Neural cell (in vitro differentiated cells): ENCODE data around the gene LEUTX. TPM values are rescaled to one million over a fixed set of nuclear protein-coding genes. Genes with fewer than 3 reads are reported as not detected.

Experiments used
- H2AFZ ChIP-seq: fragments of 200-600, 300-800 bp; sonication (generic), shearing (Covaris generic); 2 replicates; pipeline ENCODE4 v1.6.0; 2014; ENCODE audit warnings: low read depth, mild to moderate bottlenecking, antibody characterized with exemption, low read length, moderate library complexity
- H3F3A ChIP-seq: fragments of 200-600 bp; shearing (Covaris generic); 2 replicates; pipeline ENCODE4 v1.6.1; 2016; ENCODE audit warnings: mild to moderate bottlenecking, moderate library complexity, mixed read lengths, antibody characterized with exemption, low read length; ENCODE audit not compliant: insufficient read depth, poor library complexity, severe bottlenecking
- H3K27ac ChIP-seq: fragments of 200-600, 300-800 bp; sonication (generic), shearing (Covaris generic); 2 replicates; pipeline ENCODE4 v1.5.1; 2014; ENCODE audit warnings: mild to moderate bottlenecking, low read length, moderate library complexity
- H3K27me3 ChIP-seq: fragments of 300-800, 200-600 bp; sonication (generic), shearing (Covaris generic); 2 replicates; pipeline ENCODE4 v1.6.0; 2014; ENCODE audit warnings: mild to moderate bottlenecking, low read depth, low read length, moderate library complexity; ENCODE audit not compliant: insufficient read depth
- H3K36me3 ChIP-seq: fragments of 300-800, 200-600 bp; sonication (generic), shearing (Covaris generic); 2 replicates; pipeline ENCODE4 v1.5.1; 2014; ENCODE audit warnings: mild to moderate bottlenecking, antibody characterized with exemption, low read length, moderate library complexity; ENCODE audit not compliant: insufficient read depth
- H3K4me2 ChIP-seq: fragments of 300-800, 200-600 bp; sonication (generic), shearing (Covaris generic); 2 replicates; pipeline ENCODE4 v1.6.0; 2014; ENCODE audit warnings: mild to moderate bottlenecking, low read length
- H3K4me3 ChIP-seq: fragments of 300-800, 200-600 bp; sonication (generic), shearing (Covaris generic); 2 replicates; pipeline ENCODE4 v1.5.1; 2014; ENCODE audit warnings: mild to moderate bottlenecking, low read length, moderate library complexity
- H3K79me2 ChIP-seq: fragments of 200-600 bp; shearing (Covaris generic); replicated peaks from 2 replicates; pipeline ENCODE4 v1.6.0; 2014; ENCODE audit warnings: mild to moderate bottlenecking, low read length, moderate library complexity; ENCODE audit not compliant: insufficient read depth
- H3K9ac ChIP-seq: fragments of 300-800, 200-600 bp; sonication (generic), shearing (Covaris generic); 2 replicates; pipeline ENCODE4 v1.6.1; 2016; ENCODE audit warnings: mild to moderate bottlenecking, low read length, mixed read lengths
- H3K9me2 ChIP-seq: fragments of 200-600 bp; shearing (Covaris generic); 2 replicates; pipeline ENCODE4 v1.6.1; 2016; ENCODE audit warnings: mild to moderate bottlenecking, low read length, mixed read lengths; ENCODE audit not compliant: insufficient read depth
- H3K9me3 ChIP-seq: fragments of 200-600, 300-800 bp; sonication (generic), shearing (Covaris generic); 2 replicates; pipeline ENCODE4 v1.6.1; 2016; ENCODE audit warnings: mild to moderate bottlenecking, mixed run types, low read length, moderate library complexity, mixed read lengths
- H4K20me1 ChIP-seq: fragments of 200-600 bp; shearing (Covaris generic); 2 replicates; pipeline ENCODE4 v1.6.1; 2016; ENCODE audit warnings: mild to moderate bottlenecking, mixed run types; ENCODE audit not compliant: insufficient read depth
- CTCF ChIP-seq: fragments of 450-650 bp; IDR thresholded peaks from 2 replicates; pipeline ENCODE4 v1.5.1; 2014; ENCODE audit warnings: antibody characterized with exemption, mild to moderate bottlenecking, moderate library complexity; ENCODE audit not compliant: poor library complexity, severe bottlenecking
- EP300 ChIP-seq: fragments of 450-650 bp; conservative IDR thresholded peaks from 2 replicates; pipeline ENCODE4 v1.6.1; 2014; ENCODE audit warnings: antibody characterized with exemption, mild to moderate bottlenecking, moderate library complexity; ENCODE audit not compliant: poor library complexity, severe bottlenecking
- EZH2 ChIP-seq: fragments of 200-600, 300-800 bp; shearing (Covaris generic), sonication (generic); IDR thresholded peaks from 2 replicates; pipeline ENCODE4 v1.6.1; 2014; ENCODE audit warnings: antibody characterized with exemption, low read length, borderline replicate concordance, mild to moderate bottlenecking; ENCODE audit not compliant: insufficient read depth, poor library complexity, severe bottlenecking
- MXI1 ChIP-seq: fragments of 450-650 bp; conservative IDR thresholded peaks from 2 replicates; pipeline ENCODE4 v1.6.1; 2014; ENCODE audit warnings: antibody characterized with exemption, mild to moderate bottlenecking; ENCODE audit not compliant: poor library complexity, severe bottlenecking
- POLR2AphosphoS5 ChIP-seq: IDR thresholded peaks from 2 replicates; pipeline ENCODE4 v1.6.1; 2012
- RAD21 ChIP-seq: fragments of 450-650 bp; conservative IDR thresholded peaks from 2 replicates; pipeline ENCODE4 v1.6.1; 2014; ENCODE audit warnings: antibody characterized with exemption, mild to moderate bottlenecking, moderate library complexity
- REST ChIP-seq: IDR thresholded peaks from 2 replicates; pipeline ENCODE4 v1.6.1; 2012; ENCODE audit warnings: borderline replicate concordance
- SMC3 ChIP-seq: fragments of 450-650 bp; conservative IDR thresholded peaks from 2 replicates; pipeline ENCODE4 v1.6.1; 2014; ENCODE audit warnings: antibody characterized with exemption, mild to moderate bottlenecking, moderate library complexity; ENCODE audit not compliant: poor library complexity
- TAF1 ChIP-seq: IDR thresholded peaks from 2 replicates; pipeline ENCODE4 v1.6.1; 2012; ENCODE audit warnings: low read depth
- polyA plus RNA-seq: library from polyadenylated mRNA; depleted of rRNA; stranded (reverse); fragments of >200 nt; gene quantifications from 2 replicates; pipeline ENCODE4 v1.2.3, GENCODE V29; 2014

Gene LEUTX
- polyA plus RNA-seq, 1 donor from 2014 or later, result not detected

DNA sequence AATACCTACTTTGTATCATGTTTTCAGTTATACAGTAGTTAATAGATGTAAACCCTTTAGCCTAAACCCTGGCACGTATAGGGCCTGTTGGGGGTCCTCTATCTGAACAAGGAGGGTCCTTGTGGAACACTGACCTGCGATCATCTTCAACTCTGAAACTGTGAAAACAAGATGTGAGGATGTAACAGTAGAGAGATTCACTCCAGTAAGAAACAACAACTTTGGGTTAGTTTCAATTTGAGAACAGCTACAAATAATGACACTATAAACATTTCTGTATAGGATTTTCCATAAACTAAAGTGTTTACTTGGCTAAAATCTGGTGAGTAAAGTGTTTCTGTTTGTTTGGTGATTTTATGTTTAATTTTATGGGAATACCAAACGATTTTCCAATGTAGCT lies 43.0 kb upstream of the LEUTX start:
- H3K27me3 ChIP-seq, result no peaks in the 10 kb centered on the region
- no peak overlapping the region for H3K27ac ChIP-seq

DNA sequence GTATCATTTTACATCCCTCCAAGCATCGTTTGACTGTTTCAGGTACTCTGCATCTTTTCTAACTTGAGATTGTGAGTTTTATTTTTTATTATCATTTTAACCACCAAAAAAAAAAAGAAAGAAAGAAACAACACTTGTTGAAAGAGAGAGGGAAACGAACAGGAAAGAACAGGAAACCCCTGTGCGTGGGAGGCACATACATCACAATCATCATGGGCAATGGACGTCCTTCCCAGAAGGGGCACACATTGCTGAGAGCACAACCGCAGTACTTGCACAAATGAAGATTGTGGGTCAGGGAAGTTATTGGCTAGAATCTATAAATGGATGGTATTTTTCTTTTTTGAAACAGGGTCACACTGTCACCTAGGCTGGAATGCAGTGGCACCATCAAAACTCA lies 42.6 kb upstream of the LEUTX start:
- Histone ChIP-seq H3K4me3 (no peak overlapping the region), H3K4me2 (no peak overlapping the region), H3K27me3 (no peaks in the 10 kb centered on the region), H3K9me2 (no peaks in the 10 kb centered on the region), H2AFZ (no peak overlapping the region), H3K9me3 (no peaks in the 10 kb centered on the region), H3K79me2 (no peaks in the 10 kb centered on the region), H3K27ac (no peak overlapping the region), H3K9ac (no peak overlapping the region), H3K36me3 (no peaks in the 10 kb centered on the region), H4K20me1 (no peaks in the 10 kb centered on the region), H3F3A (no peaks in the 10 kb centered on the region)
- TF ChIP-seq POLR2AphosphoS5 (no peak), SMC3 (no peak), EZH2 (no peak), RAD21 (no peak), CTCF (no peak), MXI1 (no peak), REST (no peak)

More for the DNA sequence above, 43.0 kb upstream of the LEUTX start:
- Histone ChIP-seq H3K9me3 (no peaks in the 10 kb centered on the region), H3K4me3 (no peak overlapping the region), H2AFZ (no peak overlapping the region), H3K36me3 (no peaks in the 10 kb centered on the region), H4K20me1 (no peaks in the 10 kb centered on the region), H3K9me2 (no peaks in the 10 kb centered on the region), H3K79me2 (no peaks in the 10 kb centered on the region), H3K9ac (no peak overlapping the region), H3K4me2 (no peak overlapping the region), H3F3A (no peaks in the 10 kb centered on the region)
- no peak for TF ChIP-seq TAF1
- no peak for TF ChIP-seq CTCF
- no peak for TF ChIP-seq REST
- no peak for TF ChIP-seq SMC3
- TF ChIP-seq EP300, result no peak
- TF ChIP-seq RAD21, result no peak
